ENCODE measurements around the gene REEP6.
"Not testable (repeated sequence)": the region's sequence is repeated elsewhere in the genome, so short reads cannot be mapped to it uniquely, and the experiment has no call there.

REEP6 gene

GRCh38 chr19:1473085-1473851 is 17.7 kb upstream of the REEP6 start:
- DNase-seq, result no peak

GRCh38 chr19:1474011-1474764 is 16.8 kb upstream of the REEP6 start:
- no peak for DNase-seq

GRCh38 chr19:1474765-1475351 is 16.1 kb upstream of the REEP6 start:
- DNase-seq, result no peak

GRCh38 chr19:1475751-1476437 is 15.1 kb upstream of the REEP6 start:
- DNase-seq, result no peak

- not testable (repeated sequence) for DNase-seq
These were observed 13.9 kb upstream of the REEP6 start for GRCh38 chr19:1477056-1477455.

DNA sequence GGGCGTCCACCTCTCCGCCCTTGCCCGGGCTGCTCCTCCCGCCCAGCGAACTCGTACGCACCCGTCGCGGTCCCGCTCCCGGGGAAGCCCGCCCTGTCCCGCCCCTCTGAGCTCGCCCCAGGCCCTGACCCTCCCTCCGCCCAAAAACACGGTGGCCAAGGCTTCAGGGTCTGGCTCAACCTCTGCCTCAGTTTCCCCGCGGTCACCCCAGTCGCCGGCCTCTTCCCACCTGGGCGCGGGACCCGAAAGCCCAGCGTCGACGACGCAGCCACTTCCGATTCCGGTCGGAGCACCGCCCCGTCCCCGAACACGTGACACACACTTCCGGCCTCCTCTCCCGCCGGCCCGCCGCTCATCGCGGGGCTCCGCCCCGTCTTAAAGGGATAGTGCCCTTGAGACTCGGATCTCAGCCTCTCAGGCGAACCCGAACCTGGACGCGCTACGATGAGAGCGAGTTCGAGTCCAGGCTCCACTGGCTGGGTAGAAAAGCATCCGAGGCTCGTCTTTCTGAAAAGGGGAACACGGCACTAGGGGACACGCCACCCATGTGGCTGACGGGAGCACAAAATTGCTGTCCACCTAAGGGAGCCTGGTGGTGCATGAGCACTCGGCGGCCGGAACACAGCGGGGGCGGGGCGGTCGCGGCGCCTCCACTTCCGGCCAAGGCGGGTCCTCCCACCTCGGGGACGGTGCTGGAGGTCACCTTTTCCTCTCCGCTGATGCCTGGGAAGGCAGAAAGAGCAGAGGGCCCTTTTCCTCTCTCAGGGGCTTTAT is 11.9 kb upstream of the REEP6 start, which contains the start of gene C19orf25:
Gene C19orf25, minus strand, starts transcription at position 282 of the 774 bp plus-strand sequence. CDS start 312 bp downstream, outside the sequence.
- peak; percentile 83 for DNase-seq

DNA sequence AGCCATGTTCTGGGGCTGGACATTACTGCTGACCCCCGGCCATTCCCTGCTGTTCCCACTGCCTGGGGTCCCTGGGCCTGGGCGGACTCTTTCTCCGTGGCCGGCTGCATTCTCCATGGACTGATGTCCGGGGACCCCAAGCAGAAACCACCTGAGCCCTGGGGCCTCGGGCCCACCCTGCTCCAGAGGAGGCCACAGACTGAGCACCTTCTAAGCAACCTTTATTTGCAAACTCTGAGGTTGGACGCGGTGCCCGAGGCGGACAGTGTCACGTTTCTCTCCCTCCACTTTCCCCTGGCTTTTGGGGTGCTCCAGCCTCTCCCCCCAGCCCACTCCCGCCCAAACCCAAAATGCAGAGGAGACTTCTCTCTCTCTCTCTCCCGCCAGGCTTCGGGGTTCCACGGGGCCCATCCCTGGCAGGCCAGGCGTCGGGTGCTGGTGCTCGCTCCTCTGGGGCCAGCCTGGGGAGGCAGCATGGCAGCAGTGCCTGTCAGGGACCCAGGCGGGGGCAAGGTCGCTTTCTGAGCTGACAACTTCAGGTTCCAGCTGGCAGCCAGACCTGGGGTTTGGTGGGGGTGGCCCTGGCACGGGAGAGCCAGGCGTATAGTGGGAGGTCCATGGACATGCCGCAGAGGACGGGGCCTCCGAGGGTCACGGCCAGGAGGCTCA is 9.6 kb upstream of the REEP6 start:
- no peak for DNase-seq

DNA sequence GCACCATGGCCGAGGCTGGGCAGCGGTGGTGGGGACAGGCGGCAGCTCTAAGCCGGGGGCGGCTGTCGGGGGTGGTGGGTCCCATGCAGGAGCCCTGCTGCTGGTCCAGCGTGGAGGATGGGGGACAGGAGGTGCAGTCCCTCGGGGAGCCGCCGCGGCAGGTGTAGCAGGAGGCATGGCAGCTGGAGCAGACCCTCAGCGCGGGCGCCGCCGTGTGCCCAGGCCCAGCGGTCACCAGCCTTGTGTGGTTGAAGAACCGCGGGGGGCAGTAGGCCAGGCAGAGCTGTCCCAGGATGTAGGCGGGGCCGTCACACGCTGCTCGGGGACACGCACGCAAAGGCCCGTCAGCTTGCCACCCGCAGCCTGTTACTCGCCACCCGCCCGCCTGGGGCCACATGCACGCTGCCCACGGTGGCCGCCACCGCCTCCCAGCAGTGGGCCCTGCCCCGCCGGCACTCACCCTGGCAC is 9.1 kb upstream of the REEP6 start:
- DNase-seq, result no peak

DNA sequence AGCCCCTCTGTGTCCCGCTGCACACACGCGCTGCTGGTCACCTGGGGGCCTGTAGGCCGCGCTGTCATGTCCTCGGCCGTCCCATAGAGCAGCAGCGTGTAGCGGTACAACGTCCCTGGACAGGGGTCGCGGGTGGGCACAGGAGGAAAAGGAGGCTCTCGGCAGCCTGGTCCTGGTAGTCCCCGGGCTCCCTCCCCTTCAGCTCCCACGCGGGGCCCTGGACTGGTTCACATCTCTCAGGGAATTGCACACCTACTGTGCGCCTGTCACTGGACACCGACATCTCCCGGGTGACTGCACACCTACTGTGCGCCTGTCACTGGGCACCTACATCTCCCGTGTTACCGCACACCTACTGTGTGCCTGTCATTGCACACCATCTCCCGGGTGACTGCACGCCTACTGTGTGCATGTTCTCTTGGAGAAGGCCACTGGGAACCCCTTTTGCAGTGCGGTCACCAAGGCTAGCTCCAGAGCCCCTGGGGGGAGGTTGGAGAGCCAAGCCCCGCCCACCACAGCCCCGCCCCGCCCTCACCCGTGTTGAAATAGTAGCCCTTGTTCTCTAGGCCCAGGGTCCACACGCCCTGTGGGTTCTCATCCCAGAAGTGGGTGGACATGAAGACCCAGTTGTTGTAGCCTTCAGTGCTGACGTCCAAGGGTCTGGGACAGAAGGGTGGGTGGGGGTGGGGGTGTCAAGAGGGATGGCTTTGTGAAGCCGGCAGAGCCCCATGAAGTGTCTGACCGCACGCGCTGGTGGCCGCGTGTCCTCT is 8.4 kb upstream of the REEP6 start:
- DNase-seq, result no peak

DNA sequence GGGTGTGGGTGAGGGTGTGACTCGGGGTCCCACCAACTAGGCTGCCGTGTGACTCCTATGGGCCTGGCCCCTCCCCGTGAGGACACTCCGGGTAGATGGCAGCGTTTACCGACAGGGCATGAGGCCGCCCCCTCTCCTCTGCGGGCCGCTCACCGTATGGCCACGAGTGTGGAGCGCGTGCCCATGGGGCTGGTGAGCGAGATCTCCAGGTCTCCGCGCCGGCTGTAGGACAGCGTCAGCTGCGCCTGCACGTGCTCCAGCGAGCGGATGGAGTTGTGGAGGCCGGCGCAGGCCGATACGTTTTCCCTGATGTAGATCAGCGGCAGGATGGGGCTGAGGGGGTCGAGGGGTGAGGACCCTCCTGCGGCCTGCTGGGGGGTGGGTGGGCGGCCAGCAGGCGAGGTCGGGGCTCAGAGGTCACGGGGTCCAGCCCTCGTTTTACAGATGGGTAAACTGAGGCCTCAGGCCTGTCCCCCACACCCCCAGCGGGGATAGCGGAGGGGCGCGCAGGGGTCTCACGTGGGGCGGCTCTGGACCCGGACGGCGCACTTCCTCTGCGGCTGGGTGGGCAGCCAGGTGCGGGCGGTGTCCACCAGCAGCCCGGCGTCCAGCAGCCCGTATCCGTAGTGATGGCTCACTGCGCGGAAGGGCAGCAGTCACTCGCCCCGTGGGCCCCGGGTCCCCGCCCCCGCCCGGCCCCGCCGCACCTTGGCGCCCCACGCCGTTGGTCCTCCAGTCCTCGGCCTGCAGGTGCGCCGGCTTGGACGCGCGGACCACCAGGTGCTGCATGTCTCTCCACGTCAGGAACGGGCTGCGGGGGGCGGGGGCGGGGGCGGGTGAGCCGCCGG is 7.6 kb upstream of the REEP6 start:
- no peak for DNase-seq

DNA sequence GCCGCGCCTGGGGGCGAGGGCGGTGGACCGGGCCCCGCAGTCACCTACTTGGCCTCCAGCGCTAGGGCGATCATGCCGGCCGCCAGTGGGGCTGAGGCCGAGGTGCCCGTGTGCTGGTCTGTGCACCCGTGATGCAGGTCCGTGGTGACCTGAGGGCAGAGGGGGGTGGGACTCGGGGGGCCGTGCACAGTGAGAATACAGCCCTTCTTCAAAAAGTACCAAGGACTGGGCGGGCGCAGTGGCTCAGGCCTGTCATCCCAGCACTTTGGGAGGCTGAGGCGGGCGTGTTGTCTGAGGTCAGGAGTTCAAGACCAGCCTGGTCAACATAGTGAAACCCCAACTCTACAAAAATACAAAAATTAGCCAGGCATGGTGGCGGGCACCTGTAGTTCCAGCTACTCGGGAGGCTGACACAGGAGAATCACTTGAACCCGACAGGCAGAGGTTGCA is 7.0 kb upstream of the REEP6 start:
- no peak for DNase-seq

DNA sequence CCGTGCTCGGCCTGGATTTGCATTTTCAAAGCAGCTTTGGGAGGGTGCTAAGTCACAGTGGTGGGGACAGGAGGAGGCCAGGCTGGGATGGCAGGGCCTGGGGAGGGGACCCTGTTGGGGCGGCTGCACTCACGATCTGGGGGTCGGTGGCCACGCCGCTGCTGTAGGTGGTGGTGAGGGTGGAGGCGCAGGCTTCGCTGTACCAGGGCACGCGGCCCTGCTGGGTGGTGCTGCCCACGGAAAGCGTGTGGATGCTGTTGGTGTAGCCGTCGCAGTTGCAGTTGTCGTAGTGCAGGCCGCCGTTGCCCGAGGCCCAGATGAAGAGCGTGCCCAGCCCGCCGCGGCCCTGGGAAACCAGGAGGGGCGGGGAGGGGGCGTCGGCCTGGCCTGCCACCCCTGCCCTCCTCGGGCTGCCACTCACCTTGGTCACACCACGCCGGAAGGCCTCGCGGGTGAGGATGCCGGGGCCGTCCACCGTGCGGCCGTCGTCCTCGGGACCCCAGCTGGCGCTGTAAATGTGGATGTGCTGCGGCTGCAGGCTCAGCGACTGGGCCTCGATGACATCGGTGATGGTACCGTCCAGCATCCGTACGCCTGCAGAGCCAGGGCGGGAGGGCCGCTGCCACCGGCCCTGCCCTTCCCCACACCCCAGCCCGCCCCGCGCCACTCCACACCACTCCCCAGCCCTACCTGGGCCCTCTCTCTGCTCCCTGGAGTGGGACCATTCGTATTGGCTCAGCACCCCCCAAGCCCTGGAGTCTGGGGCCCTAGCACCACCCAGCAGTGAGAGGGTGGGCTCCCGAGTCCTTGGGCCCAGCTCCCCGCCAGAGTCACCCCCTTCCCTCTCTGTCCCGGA is 4.0 kb upstream of the REEP6 start:
- DNase-seq, result no peak

DNA sequence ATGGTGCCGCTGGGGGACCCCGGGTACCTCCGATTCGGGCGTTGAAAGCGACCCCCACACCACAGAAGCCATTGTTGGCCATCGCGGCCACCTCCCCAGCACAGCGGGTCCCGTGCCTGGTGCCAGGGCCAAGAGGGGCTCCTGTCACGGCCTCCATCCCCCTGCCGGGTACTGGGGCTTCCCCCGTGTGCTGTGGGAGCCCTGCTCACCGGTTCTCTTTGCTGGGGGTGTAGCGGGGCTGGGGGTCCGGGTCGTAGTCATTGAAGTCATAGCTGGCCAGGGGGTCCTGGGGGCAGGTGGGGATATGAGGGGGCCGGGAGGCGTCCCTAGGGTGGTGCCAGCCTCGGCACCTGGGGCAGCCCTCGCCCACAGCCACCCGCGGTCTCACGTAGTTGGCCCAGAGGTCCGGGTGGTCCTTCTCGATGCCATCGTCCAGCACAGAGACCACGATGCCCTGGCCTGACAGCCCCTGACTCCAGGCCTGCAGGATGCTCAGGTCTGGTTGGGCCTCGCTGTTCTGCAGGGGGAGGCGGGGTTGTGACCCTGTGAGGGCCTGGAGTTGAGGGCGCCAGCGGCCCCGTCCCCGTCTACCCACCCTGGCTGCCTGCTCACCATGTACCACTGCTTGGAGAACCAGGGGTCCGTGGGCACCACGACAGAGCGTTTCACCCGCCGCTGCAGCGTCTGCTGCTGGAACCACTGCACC is 3.3 kb upstream of the REEP6 start:
- DNase-seq, result no peak

DNA sequence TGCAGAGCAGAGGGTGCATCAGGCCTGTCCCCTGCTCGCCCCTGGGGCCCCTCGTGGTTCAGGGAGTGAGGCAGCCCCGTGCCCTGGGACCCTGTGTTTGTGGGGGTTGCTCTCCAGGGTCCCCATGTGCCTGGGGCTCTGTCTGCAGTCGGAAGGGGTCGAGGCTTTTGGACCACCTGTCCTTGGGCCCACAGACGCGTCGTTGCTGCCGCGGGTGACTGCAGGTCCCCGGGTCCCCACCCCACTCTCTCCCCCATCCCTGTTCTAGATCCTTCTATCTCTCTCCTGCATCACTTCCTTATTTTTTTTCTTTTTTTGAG is 2.7 kb upstream of the REEP6 start:
- no peak for DNase-seq

- DNase-seq, result no peak
These were observed 1.3 kb upstream of the REEP6 start for GRCh38 chr19:1489463-1490310.

DNA sequence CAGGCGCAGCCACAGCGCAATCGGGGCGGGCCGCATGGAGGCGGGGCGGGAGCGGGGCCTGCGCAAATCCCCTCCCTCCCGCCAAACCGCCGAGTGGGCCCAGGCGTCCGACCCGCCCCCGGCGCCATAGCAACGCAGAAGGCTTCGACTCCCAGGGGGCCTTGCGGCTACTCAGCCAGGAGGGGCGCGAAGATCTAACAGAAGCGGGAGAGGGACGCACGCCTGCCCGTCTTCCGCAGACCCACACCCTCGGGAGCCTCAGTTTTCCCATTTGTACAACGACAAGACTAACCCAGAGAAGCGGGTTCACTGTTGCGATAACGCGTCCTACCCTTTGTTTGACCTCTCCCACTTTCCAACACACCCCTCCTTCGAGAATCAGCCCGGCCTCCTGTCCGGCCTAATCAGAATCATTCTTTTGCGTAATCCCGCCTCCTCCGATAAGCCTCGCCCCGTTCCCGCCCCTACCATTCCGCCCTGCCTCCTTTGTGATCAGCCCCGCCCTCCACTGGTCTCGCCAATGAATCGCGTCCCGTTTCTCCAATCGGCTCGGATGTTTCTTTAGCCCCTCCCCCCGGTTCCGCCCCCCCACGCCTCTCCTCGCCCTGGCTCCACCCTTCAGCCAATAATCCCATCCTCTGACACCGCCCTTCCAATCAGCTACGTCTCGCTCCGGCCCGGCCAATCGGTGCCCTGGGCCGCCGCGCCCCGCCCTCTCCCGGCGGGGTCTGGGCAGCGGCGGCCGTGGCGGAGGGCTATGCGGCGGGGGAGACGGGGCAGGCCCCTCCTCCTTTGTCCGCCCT is 469 bp upstream of the REEP6 start, which contains the start of gene PCSK4:
Gene PCSK4, minus strand, starts transcription at position 40 of the 803 bp plus-strand sequence. Its CDS starts 4 bp downstream, at position 36.
- peak; percentile 95 for DNase-seq

- DNase-seq, result no peak
These were observed 829 bp downstream of the REEP6 start for GRCh38 chr19:1491849-1492170.

Data from NCI-H2227 treated with DMSO at 0.1 percent for 48 hours (cell line).